Ovary (tissue), 9 donors: ENCODE measurements around the gene SPATA13. TPM values are rescaled to one million over a fixed set of nuclear protein-coding genes. Genes with fewer than 3 reads are reported as not detected.

Experiments
- DNase-seq, 5 donors: peaks; one replicate each; pipeline ENCODE4 v3.0.0-alpha.2; 2019 to 2020
- H3K27ac ChIP-seq, 2 donors: fragments of 200-600 bp; one replicate each; pipeline versions ENCODE4 v1.5.1 to v1.8.0; 2019 to 2022
- H3K27me3 ChIP-seq: fragments of 200-600 bp; one replicate; pipeline ENCODE4 v1.8.0; 2022
- H3K36me3 ChIP-seq: fragments of 200-600 bp; sonication (generic); one replicate; pipeline ENCODE4 v1.5.1; 2019
- H3K4me1 ChIP-seq: one replicate; pipeline ENCODE4 v1.8.1; 2013; ENCODE audit warnings: mild to moderate bottlenecking, moderate library complexity; ENCODE audit not compliant: insufficient read depth
- H3K4me3 ChIP-seq: fragments of 200-600 bp; sonication (generic); one replicate; pipeline ENCODE4 v1.5.1; 2017
- H3K9me3 ChIP-seq, 2 donors: fragments of 200-600 bp in 1 of 2; sonication (generic) in 1 of 2; one replicate each; pipeline versions ENCODE4 v1.5.1 to v1.8.1; 2013 to 2019; ENCODE audit warnings: mild to moderate bottlenecking in 1 of 2, moderate library complexity in 1 of 2
- CTCF ChIP-seq, 3 donors: fragments of 450-650 bp in 2 of 3; fragments of 200-600 bp in 1 of 3; IDR thresholded peaks; one replicate each; pipeline versions ENCODE4 v1.5.1 to v1.8.0; 2016 to 2022; ENCODE audit warnings: antibody characterized with exemption in 3 of 3, mild to moderate bottlenecking in 1 of 3
- EP300 ChIP-seq: sonication (generic); formaldehyde crosslinking; IDR thresholded peaks from one replicate; pipeline ENCODE4 v1.6.1; 2017; ENCODE audit warnings: antibody characterized with exemption
- POLR2A ChIP-seq: fragments of 450-650 bp; IDR thresholded peaks from one replicate; pipeline ENCODE4 v1.6.1; 2017; ENCODE audit warnings: antibody characterized with exemption, mild to moderate bottlenecking, moderate library complexity
- WGBS, 3 donors: extraction: QIAGEN DNeasy Blood & Tissue Kit in 1 of 3; methylation state at CpG; one replicate each; pipeline versions ENCODE4 v1.1.5 to v1.1.7; 2013 to 2017; 5-methylcytosine and 5-hydroxymethylcytosine counted together
- intact Hi-C, 4 donors: fragments of 100-400 bp; cut with DNase I; formaldehyde crosslinking; loops; one replicate each; pipeline versions ENCODE4 v1.11.0 to v1.15.1; 2022 to 2023
- polyA plus RNA-seq, 2 donors: library from polyadenylated mRNA; stranded (reverse); fragments of 200-250 nt in 1 of 2; fragments of 350-450 nt in 1 of 2; fragmentation: Illumina TruSeq in 1 of 2; extraction: RNeasy Lipid Tissue Mini Kit (QIAGEN cat#74804) in 1 of 2; gene quantifications; one replicate each; pipeline ENCODE4 v1.2.3, GENCODE V29; 2013 to 2014
- total RNA-seq, 7 donors: library from RNA; depleted of rRNA in 2 of 7; stranded (reverse); fragments of >200 nt in 2 of 7; fragmentation: NEBNext Ultra II Directional in 3 of 7; extraction: Animal tissue kit (Norgen Biotek cat#: 25700) in 3 of 7; gene quantifications; one replicate each; pipeline versions ENCODE4 v1.1.0 to v1.2.4, GENCODE V29; 2016 to 2023
- donor health status: DM: no; HTN: no; CAD: no; lungs with moderate emphysema.
- donor health status: DM: no; HTN: no; CAD: no.
- donor health status: Bipolar disorder and iron deficiency.
- donor health status: DM: yes; HTN: yes; CAD: no.
- donor health status: DM: no; HTN: no; CAD: no.
- donor health status: DM: yes; HTN: yes; CAD: no.

SPATA13 gene
- total and polyA plus RNA-seq, 9 donors = 11.1 to 60.3 (median 30.0) TPM

DNA sequence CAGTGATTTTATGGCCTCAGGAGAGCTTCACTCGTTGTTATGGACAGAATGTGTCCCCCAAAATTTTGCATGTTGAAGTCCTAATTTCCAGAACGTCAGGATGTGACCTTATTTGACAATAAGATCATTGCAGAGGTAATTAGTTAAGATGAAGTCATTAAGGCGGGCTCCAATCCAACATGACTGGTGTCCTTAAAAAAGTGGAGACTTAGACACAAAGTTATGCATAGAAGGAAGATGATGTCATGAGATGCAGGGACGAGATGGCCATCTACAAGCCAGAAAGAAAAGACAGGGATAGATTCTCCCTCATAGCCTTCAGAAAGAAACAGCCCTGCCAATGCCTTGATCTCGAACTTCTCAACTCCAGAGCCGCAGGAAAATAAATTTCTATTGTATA is 25.8 kb upstream of the SPATA13 start:
- WGBS, 3 donors = 82 to 93% (median 91%) methylated on average over 6 of the region's 6 CpGs

GRCh38 chr13:24135674-24136300 is 24.7 kb upstream of the SPATA13 start:
- no peak for TF ChIP-seq CTCF (IDR thresholded peaks at IDR 0.05)
- TF ChIP-seq EP300 = no peak
- no peak for TF ChIP-seq POLR2A
- intact Hi-C loops = no loop called here
- WGBS, 3 donors = 44 to 60% (median 44%) methylated on average over 5 of the region's 5 CpGs
- Histone ChIP-seq H3K36me3 (no peaks in the 10 kb centered on the region), H3K27me3 (no peaks in the 10 kb centered on the region), H3K27ac (no peak overlapping the region), H3K9me3 (no peaks in the 10 kb centered on the region), H3K4me1 (no peaks in the 10 kb centered on the region), H3K4me3 (no peak overlapping the region)
- DNase-seq = no peak

More for the DNA sequence above, 25.8 kb upstream of the SPATA13 start:
- Histone ChIP-seq H3K27me3 (no peaks in the 10 kb centered on the region), H3K4me3 (no peak overlapping the region), H3K27ac (no peak overlapping the region), H3K36me3 (no peaks in the 10 kb centered on the region), H3K4me1 (peaks cover 3% of the 10 kb centered on the region), H3K9me3 (no peaks in the 10 kb centered on the region)
- no peak for DNase-seq
- intact Hi-C loops = no loop called here
- TF ChIP-seq POLR2A (no peak), CTCF (IDR thresholded peaks at IDR 0.05) (no peak), EP300 (no peak)

- Histone ChIP-seq H3K27me3 (no peaks in the 10 kb centered on the region), H3K4me3 (no peak overlapping the region), H3K9me3 (no peaks in the 10 kb centered on the region), H3K27ac (no peak overlapping the region), H3K4me1 (peaks cover 4% of the 10 kb centered on the region), H3K36me3 (no peaks in the 10 kb centered on the region)
- TF ChIP-seq POLR2A = no peak
- TF ChIP-seq EP300 = no peak
- TF ChIP-seq CTCF (IDR thresholded peaks at IDR 0.05) = no peak
- intact Hi-C loops = no loop called here
- 86 to 96% (median 92%) methylated on average over 5 of the region's 5 CpGs for WGBS, 3 donors
- no peak for DNase-seq
Measured at GRCh38 chr13:24138911-24139310, 21.6 kb upstream of the SPATA13 start.

DNA sequence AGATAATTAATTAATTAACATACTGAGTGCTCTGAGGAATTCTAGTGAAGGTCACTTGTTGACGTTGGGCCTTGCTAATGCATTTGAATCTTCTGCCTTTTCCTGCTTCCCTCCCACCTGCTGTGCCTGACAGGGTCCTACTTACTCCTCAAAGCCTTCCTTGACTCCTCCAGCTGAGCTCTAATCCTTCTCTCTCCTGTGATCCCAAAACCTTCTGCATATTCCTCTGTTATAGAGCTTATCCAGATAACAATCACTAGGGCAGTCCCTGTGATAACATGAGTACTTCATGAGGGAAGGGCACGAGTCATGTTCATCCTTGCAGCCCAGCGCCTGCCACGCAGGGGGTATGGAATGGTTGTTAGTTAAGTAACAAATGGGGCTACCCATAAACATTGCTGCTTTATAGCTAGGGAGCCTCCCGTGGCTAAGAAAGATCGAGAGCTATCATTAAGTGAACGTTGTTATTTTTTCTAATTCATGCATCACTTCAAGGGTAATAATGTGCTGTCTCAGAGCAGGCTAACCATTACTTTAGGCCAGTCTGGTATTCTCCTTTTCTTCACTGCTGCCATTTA is 19.1 kb upstream of the SPATA13 start:
- WGBS, 3 donors = 77 to 86% (median 81%) methylated on average over 7 of the region's 7 CpGs
- no peaks in the 10 kb centered on the region for H3K36me3 ChIP-seq
- H3K27ac ChIP-seq = no peak overlapping the region
- peaks cover 4% of the 10 kb centered on the region for H3K4me1 ChIP-seq
- H3K9me3 ChIP-seq = no peaks in the 10 kb centered on the region
- intact Hi-C loops = no loop called here
- no peaks in the 10 kb centered on the region for H3K27me3 ChIP-seq
- no peak for TF ChIP-seq EP300
- TF ChIP-seq CTCF (IDR thresholded peaks at IDR 0.05) = no peak
- no peak for TF ChIP-seq POLR2A
- no peak overlapping the region for H3K4me3 ChIP-seq
- DNase-seq = no peak
